K562 (cell line): ENCODE measurements around the gene TCF3. TPM values are rescaled to one million over a fixed set of nuclear protein-coding genes. Genes with fewer than 3 reads are reported as not detected.

Experiments
- BHLHE40 ChIP-seq: IDR thresholded peaks from 2 replicates; pipeline ENCODE4 v1.6.1; 2011; ENCODE audit warnings: low read length, improper control_type of control experiment
- CBX3 ChIP-seq, 2 experiments: IDR thresholded peaks; 1 replicate in 1 of 2; 2 replicates in 1 of 2; pipeline ENCODE4 v1.6.1; 2012; ENCODE audit warnings: inconsistent platforms in 2 of 2, low read length in 2 of 2, borderline replicate concordance in 1 of 2, control low read depth in 1 of 2
- CCAR2 ChIP-seq: fragments of 200-400 bp; formaldehyde crosslinking; IDR thresholded peaks from 2 replicates; pipeline ENCODE4 v1.6.1; 2017; ENCODE audit warnings: mild to moderate bottlenecking, low read depth, low read length
- EZH2 ChIP-seq: IDR thresholded peaks from 2 replicates; pipeline ENCODE4 v1.6.1; 2012; ENCODE audit warnings: low read depth, mild to moderate bottlenecking, inconsistent platforms, low read length, borderline replicate concordance
- FIP1L1 ChIP-seq: fragments of 200-400 bp; formaldehyde crosslinking; IDR thresholded peaks from 2 replicates; pipeline ENCODE4 v1.6.1; 2018; ENCODE audit warnings: mild to moderate bottlenecking, low read depth, low read length; ENCODE audit not compliant: poor library complexity, severe bottlenecking
- MAZ ChIP-seq, 2 experiments: fragments of 450-650 bp in 1 of 2; sonication (generic) in 1 of 2; formaldehyde crosslinking; IDR thresholded peaks in 1 of 2; conservative IDR thresholded peaks in 1 of 2; 2 replicates each; pipeline versions ENCODE4 v1.4.0 to v1.5.0; 2020; ENCODE audit warnings: mild to moderate bottlenecking in 1 of 2, missing genetic modification reagents in 1 of 2
- MEIS2 ChIP-seq: fragments of 450-650 bp; IDR thresholded peaks from 2 replicates; pipeline ENCODE4 v1.6.1; 2014; ENCODE audit warnings: mild to moderate bottlenecking; ENCODE audit not compliant: partially characterized antibody
- NCOA1 ChIP-seq: fragments of 450-650 bp; IDR thresholded peaks from 2 replicates; pipeline ENCODE4 v1.6.1; 2016; ENCODE audit warnings: low read depth
- SMAD2 ChIP-seq: fragments of 150-350 bp; IDR thresholded peaks from 2 replicates; pipeline ENCODE4 v1.6.1; 2014; ENCODE audit warnings: low read depth, mild to moderate bottlenecking, low read length
- SRSF3 ChIP-seq: fragments of 200-400 bp; formaldehyde crosslinking; IDR thresholded peaks from 2 replicates; pipeline ENCODE4 v1.6.1; 2016; ENCODE audit warnings: mild to moderate bottlenecking, low read length, moderate library complexity; ENCODE audit not compliant: insufficient read depth
- TOE1 ChIP-seq, 2 experiments: fragments of 450-650 bp in 1 of 2; sonication (generic) in 1 of 2; formaldehyde crosslinking in 1 of 2; IDR thresholded peaks; 2 replicates each; pipeline versions ENCODE4 v1.7.1 to v1.8.0; 2016 to 2022; ENCODE audit warnings: borderline replicate concordance in 2 of 2, mild to moderate bottlenecking in 2 of 2, antibody characterized with exemption in 1 of 2, inconsistent platforms in 1 of 2, low read depth in 1 of 2, missing genetic modification reagents in 1 of 2, moderate library complexity in 1 of 2
- polyA plus RNA-seq, 8 experiments: library from polyadenylated mRNA; depleted of rRNA in 4 of 8; stranded (reverse) in 5 of 8; unstranded in 3 of 8; fragments of >200 nt; fragmentation: Nextera tagmentation in 2 of 8; fragmentation: Illumina TruSeq in 1 of 8; extraction: Ambion mirVana in 2 of 8; extraction: Trizol in 1 of 8; gene quantifications; 2 replicates each; pipeline versions ENCODE4 v1.2.1 to v1.2.3, GENCODE V29; 2011 to 2014; ENCODE audit warnings: inconsistent platforms in 1 of 8, missing spikeins in 1 of 8
- total RNA-seq, 7 experiments: library from RNA; depleted of rRNA in 6 of 7; stranded (reverse); fragments of >200 nt in 6 of 7; fragmentation: Illumina TruSeq in 2 of 7; extraction: Trizol in 2 of 7; gene quantifications; 2 replicates each; pipeline versions ENCODE4 v1.2.1 to v1.2.3, GENCODE V29; 2011 to 2021; ENCODE audit warnings: low replicate concordance in 1 of 7
- TF ChIP-seq, protein P1 (sequence below): conservative IDR thresholded peaks from 2 replicates; pipeline ENCODE4 v1.6.1; 2011; ENCODE audit warnings: low read depth, mild to moderate bottlenecking, low read length; ENCODE audit not compliant: control insufficient read depth
- TF ChIP-seq, protein P2 (sequence below), 2 experiments: fragments of 450-650 bp; formaldehyde crosslinking in 1 of 2; IDR thresholded peaks; 2 replicates each; pipeline versions ENCODE4 v1.4.0 to v1.6.1; 2014 to 2020; ENCODE audit warnings: mild to moderate bottlenecking in 2 of 2, borderline replicate concordance in 1 of 2, low read depth in 1 of 2
- TF ChIP-seq, protein P3 (sequence below): fragments of 250-450 bp; sonication (Bioruptor Pico); IDR thresholded peaks from 2 replicates; pipeline ENCODE4 v1.4.0; 2020

The TCF3 gene
- total and polyA plus RNA-seq, 9 of the 15 experiments (the other 6 are each of a cell fraction or from before 2014, with no cell fraction given), result 5.6 to 259 (median 84.0) TPM

DNA sequence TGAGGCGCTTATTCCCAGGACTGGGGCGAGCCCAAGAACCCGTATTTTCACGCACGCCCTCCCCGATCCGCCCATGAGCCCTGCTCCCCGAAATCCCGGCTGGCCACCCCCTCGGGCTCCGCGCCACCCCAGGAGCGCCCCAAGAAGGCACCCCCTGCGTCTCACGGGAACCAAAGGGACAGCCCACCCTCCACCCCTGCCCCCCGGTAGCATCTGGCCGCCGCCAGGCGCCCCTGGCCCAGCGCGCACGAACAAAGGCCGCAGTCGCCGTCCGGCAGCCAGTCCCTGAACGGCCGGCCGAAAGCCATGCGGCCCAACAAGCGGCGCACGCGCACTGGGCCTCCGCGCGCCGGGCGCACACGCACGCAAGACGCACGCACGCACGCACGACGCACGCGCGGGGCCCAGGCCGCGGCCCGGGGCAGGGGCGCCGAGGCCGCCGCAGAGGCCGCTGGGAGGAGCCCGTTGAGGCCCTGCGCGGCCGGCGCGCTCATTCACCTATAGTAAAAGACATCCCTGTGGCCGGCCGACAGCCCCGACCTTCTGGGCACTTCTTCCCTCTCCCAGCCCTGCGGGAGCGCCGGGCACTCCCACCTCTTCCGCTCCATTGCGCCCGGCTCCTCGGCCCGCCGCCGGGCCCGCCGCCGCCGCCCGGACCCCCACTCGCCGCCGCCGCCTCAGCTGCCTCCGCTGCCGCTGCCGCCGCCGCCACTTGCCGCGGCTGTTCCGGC is 60.2 kb downstream of the TCF3 start (continued):
- TF ChIP-seq, protein P1, sequence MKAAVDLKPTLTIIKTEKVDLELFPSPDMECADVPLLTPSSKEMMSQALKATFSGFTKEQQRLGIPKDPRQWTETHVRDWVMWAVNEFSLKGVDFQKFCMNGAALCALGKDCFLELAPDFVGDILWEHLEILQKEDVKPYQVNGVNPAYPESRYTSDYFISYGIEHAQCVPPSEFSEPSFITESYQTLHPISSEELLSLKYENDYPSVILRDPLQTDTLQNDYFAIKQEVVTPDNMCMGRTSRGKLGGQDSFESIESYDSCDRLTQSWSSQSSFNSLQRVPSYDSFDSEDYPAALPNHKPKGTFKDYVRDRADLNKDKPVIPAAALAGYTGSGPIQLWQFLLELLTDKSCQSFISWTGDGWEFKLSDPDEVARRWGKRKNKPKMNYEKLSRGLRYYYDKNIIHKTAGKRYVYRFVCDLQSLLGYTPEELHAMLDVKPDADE, result peak; percentile 41; the same call in 1 of the 2 replicates
- TF ChIP-seq CCAR2 (no peak), EZH2 (no peak), SRSF3 (peak; percentile 61; the same call in 1 of the 2 replicates), FIP1L1 (peak; percentile 96), CBX3 (IDR thresholded peaks at IDR 0.05; ENCODE audit: borderline replicate concordance in 1 of 2, low read length in 2 of 2) (no peak), NCOA1 (no peak), MAZ (CRISPR knock-in tag; conservative IDR thresholded peaks at IDR 0.05 in 1 of 2, IDR thresholded peaks at IDR 0.05 in 1 of 2) (peak in 1 of 2 experiments; percentile 73), MEIS2 (peak; percentile 87), BHLHE40 (peak; percentile 80), TOE1 (IDR thresholded peaks at IDR 0.05; ENCODE audit: borderline replicate concordance) (no peak), TOE1 (CRISPR knock-in tag; IDR thresholded peaks at IDR 0.05; ENCODE audit: borderline replicate concordance, low read depth) (0 out of 2 replicates have a peak, but pooled peaks have one; percentile 15), SMAD2 (no peak)
- TF ChIP-seq, protein P2, sequence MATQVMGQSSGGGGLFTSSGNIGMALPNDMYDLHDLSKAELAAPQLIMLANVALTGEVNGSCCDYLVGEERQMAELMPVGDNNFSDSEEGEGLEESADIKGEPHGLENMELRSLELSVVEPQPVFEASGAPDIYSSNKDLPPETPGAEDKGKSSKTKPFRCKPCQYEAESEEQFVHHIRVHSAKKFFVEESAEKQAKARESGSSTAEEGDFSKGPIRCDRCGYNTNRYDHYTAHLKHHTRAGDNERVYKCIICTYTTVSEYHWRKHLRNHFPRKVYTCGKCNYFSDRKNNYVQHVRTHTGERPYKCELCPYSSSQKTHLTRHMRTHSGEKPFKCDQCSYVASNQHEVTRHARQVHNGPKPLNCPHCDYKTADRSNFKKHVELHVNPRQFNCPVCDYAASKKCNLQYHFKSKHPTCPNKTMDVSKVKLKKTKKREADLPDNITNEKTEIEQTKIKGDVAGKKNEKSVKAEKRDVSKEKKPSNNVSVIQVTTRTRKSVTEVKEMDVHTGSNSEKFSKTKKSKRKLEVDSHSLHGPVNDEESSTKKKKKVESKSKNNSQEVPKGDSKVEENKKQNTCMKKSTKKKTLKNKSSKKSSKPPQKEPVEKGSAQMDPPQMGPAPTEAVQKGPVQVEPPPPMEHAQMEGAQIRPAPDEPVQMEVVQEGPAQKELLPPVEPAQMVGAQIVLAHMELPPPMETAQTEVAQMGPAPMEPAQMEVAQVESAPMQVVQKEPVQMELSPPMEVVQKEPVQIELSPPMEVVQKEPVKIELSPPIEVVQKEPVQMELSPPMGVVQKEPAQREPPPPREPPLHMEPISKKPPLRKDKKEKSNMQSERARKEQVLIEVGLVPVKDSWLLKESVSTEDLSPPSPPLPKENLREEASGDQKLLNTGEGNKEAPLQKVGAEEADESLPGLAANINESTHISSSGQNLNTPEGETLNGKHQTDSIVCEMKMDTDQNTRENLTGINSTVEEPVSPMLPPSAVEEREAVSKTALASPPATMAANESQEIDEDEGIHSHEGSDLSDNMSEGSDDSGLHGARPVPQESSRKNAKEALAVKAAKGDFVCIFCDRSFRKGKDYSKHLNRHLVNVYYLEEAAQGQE (IDR thresholded peaks at IDR 0.05; ENCODE audit: borderline replicate concordance), result no peak
- TF ChIP-seq, protein P2 (CRISPR knock-in tag; IDR thresholded peaks at IDR 0.05; ENCODE audit: low read depth), result peak; percentile 67; the same call in 1 of the 2 replicates
- TF ChIP-seq, protein P3, sequence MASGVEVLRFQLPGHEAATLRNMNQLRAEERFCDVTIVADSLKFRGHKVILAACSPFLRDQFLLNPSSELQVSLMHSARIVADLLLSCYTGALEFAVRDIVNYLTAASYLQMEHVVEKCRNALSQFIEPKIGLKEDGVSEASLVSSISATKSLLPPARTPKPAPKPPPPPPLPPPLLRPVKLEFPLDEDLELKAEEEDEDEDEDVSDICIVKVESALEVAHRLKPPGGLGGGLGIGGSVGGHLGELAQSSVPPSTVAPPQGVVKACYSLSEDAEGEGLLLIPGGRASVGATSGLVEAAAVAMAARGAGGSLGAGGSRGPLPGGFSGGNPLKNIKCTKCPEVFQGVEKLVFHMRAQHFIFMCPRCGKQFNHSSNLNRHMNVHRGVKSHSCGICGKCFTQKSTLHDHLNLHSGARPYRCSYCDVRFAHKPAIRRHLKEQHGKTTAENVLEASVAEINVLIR (CRISPR knock-in tag), result no peak
